Measurements from ENCODE around the gene CELF3.
"Not testable (repeated sequence)": the region's sequence is repeated elsewhere in the genome, so short reads cannot be mapped to it uniquely, and the experiment has no call there.

DNA sequence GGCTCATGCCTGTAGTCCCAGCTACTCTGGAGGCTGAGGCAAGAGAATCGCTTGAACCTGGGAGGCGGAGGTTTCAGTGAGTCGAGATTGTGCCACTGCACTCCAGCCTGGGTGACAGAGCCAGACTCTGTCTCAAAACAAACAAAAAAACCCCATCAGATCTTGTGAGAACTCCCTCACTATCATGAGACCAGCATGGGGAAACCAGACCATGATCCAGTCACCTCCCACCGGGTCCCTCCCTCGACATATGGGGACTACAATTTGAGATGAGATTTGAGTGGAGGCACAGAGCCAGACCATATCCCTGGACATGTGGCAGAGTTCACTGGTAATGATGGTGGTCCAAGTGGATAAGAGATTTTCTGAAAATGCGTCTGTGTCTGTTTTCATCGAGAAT, 33.7 kb downstream of the CELF3 start:
- TF ChIP-seq CTCF, POLR2A (IDR thresholded peaks at IDR 0.05): not testable (repeated sequence)
